PC-3 (cell line): Measurements from ENCODE around the gene LINGO4. TPM values are rescaled to one million over a fixed set of nuclear protein-coding genes. Genes with fewer than 3 reads are reported as not detected.

Experiments used
- ATAC-seq: fragments of 200-7000 bp; cut with Tn5 transposase; 2 replicates; pipeline ENCODE4 v1.9.1; 2020; ENCODE audit warnings: mild to moderate bottlenecking, moderate library complexity
- BruUV-seq: library from RNA; stranded (reverse); fragments of 400-500 nt; replicated peaks from 2 replicates; lab custom pipeline; 2021; lab: Mats Ljungman, UMichigan
- CTCF ChIA-PET: fragments of 300-600 bp; sonication (Branson Sonifier 250); formaldehyde crosslinking; loops from one replicate; lab custom pipeline; 2022; ENCODE audit warnings: antibody characterized with exemption; lab: Charles Lee
- POLR2A ChIA-PET: fragments of 300-600 bp; sonication (Branson Sonifier 250); formaldehyde crosslinking; loops from one replicate; lab custom pipeline; 2022; ENCODE audit warnings: antibody characterized with exemption; ENCODE audit not compliant: unreplicated experiment; lab: Charles Lee
- DNase-seq: peaks from one replicate; pipeline ENCODE4 v3.0.0-alpha.2; 2015
- H2AFZ ChIP-seq: fragments of 300-600 bp; sonication (generic); 2 replicates; pipeline ENCODE4 v1.6.0; 2016; ENCODE audit warnings: antibody characterized with exemption, low read length
- H3F3A ChIP-seq: fragments of 300-600 bp; sonication (generic); one replicate; pipeline ENCODE4 v1.6.0; 2017; ENCODE audit warnings: antibody characterized with exemption, low read length, control low read depth, mild to moderate bottlenecking; ENCODE audit not compliant: unreplicated experiment
- H3K27ac ChIP-seq: fragments of 300-600 bp; sonication (generic); 2 replicates; pipeline ENCODE4 v1.5.1; 2016; ENCODE audit warnings: mild to moderate bottlenecking, low read length
- H3K27me3 ChIP-seq: fragments of 300-600 bp; sonication (generic); 2 replicates; pipeline ENCODE4 v1.6.1; 2016; ENCODE audit warnings: low read length, mixed read lengths
- H3K36me3 ChIP-seq: fragments of 300-600 bp; sonication (generic); 2 replicates; pipeline ENCODE4 v1.6.1; 2016; ENCODE audit warnings: low read depth, mixed run types, low read length, mixed read lengths
- H3K4me1 ChIP-seq: fragments of 300-600 bp; sonication (generic); 2 replicates; pipeline ENCODE4 v1.5.1; 2016; ENCODE audit warnings: low read length; ENCODE audit not compliant: insufficient read depth
- H3K4me2 ChIP-seq: fragments of 300-600 bp; sonication (generic); 2 replicates; pipeline ENCODE4 v1.6.0; 2016; ENCODE audit warnings: low read length
- H3K4me3 ChIP-seq: fragments of 300-600 bp; sonication (generic); 2 replicates; pipeline ENCODE4 v1.5.1; 2016; ENCODE audit warnings: mild to moderate bottlenecking, low read length, mixed read lengths
- H3K79me2 ChIP-seq: fragments of 300-600 bp; sonication (generic); 2 replicates; pipeline ENCODE4 v1.6.1; 2017; ENCODE audit warnings: low read length, mixed read lengths
- H3K9ac ChIP-seq: fragments of 300-600 bp; sonication (generic); 2 replicates; pipeline ENCODE4 v1.6.0; 2016; ENCODE audit warnings: mild to moderate bottlenecking, low read length
- H3K9me2 ChIP-seq: fragments of 300-600 bp; sonication (generic); replicated peaks from 2 replicates; pipeline ENCODE4 v1.6.1; 2016; ENCODE audit warnings: mixed run types, low read length, mixed read lengths
- H3K9me3 ChIP-seq: fragments of 300-600 bp; sonication (generic); 2 replicates; pipeline ENCODE4 v1.6.1; 2016; ENCODE audit warnings: low read length, mixed read lengths
- H4K20me1 ChIP-seq: fragments of 300-600 bp; sonication (generic); 2 replicates; pipeline ENCODE4 v1.6.1; 2016; ENCODE audit warnings: low read length, mixed read lengths
- CTCF ChIP-seq: fragments of 300-600 bp; sonication (generic); conservative IDR thresholded peaks from 2 replicates; pipeline ENCODE4 v1.5.1; 2017; ENCODE audit warnings: antibody characterized with exemption, low read depth, mild to moderate bottlenecking, low read length
- EZH2 ChIP-seq: fragments of 300-600 bp; sonication (generic); IDR thresholded peaks from one replicate; pipeline ENCODE4 v1.6.1; 2017; ENCODE audit warnings: antibody characterized with exemption, mild to moderate bottlenecking, low read length; ENCODE audit not compliant: unreplicated experiment
- EZH2phosphoT487 ChIP-seq: fragments of 300-600 bp; sonication (generic); IDR thresholded peaks from 2 replicates; pipeline ENCODE4 v1.6.1; 2018; ENCODE audit warnings: mild to moderate bottlenecking, antibody characterized with exemption, low read length, borderline replicate concordance
- intact Hi-C: fragments of 100-400 bp; cut with micrococcal nuclease; formaldehyde crosslinking; loops from 2 replicates; pipeline ENCODE4 v1.9.0; 2023
- total RNA-seq: library from RNA; depleted of rRNA; stranded (reverse); fragments of >200 nt; gene quantifications from 2 replicates; pipeline ENCODE4 v1.2.3, GENCODE V29; 2014

The LINGO4 gene
- total RNA-seq, 1 experiment from 2014 or later: not detected

GRCh38 chr1:151801310-151801820 lies 3.9 kb downstream of the LINGO4 start:
- Histone ChIP-seq H3K4me1 (no peaks in the 10 kb centered on the region), H3K9me3 (no peaks in the 10 kb centered on the region), H3F3A (no peaks in the 10 kb centered on the region), H3K4me2 (no peak overlapping the region), H3K27ac (no peak overlapping the region), H2AFZ (no peak overlapping the region), H3K4me3 (no peak overlapping the region), H3K27me3 (peaks cover 19% of the 10 kb centered on the region), H3K79me2 (no peaks in the 10 kb centered on the region), H3K9me2 (no peaks in the 10 kb centered on the region), H3K9ac (no peak overlapping the region), H3K36me3 (no peaks in the 10 kb centered on the region), H4K20me1 (no peaks in the 10 kb centered on the region)
- no TSS peak for BruUV-seq
- no peak for TF ChIP-seq EZH2
- TF ChIP-seq CTCF: no peak
- TF ChIP-seq EZH2phosphoT487: no peak
- ATAC-seq (no peak), DNase-seq (no peak)
- CTCF ChIA-PET: no interaction called here
- intact Hi-C loops: no loop called here
- POLR2A ChIA-PET: no interaction called here

- TF ChIP-seq EZH2phosphoT487 (no peak), EZH2 (no peak), CTCF (no peak)
- Histone ChIP-seq H3K9ac (no peak overlapping the region), H3K79me2 (no peaks in the 10 kb centered on the region), H3K4me2 (no peak overlapping the region), H3K9me2 (no peaks in the 10 kb centered on the region), H3K9me3 (no peaks in the 10 kb centered on the region), H3K4me3 (no peak overlapping the region), H3K27me3 (peaks cover 15% of the 10 kb centered on the region), H3K27ac (no peak overlapping the region), H2AFZ (no peak overlapping the region), H3K4me1 (no peaks in the 10 kb centered on the region), H3K36me3 (no peaks in the 10 kb centered on the region), H4K20me1 (no peaks in the 10 kb centered on the region), H3F3A (no peaks in the 10 kb centered on the region)
- BruUV-seq: no TSS peak
- ChIA-PET CTCF (no interaction called here), POLR2A (no interaction called here)
- no peak for ATAC-seq
- no peak for DNase-seq
- intact Hi-C loops: no loop called here
Measured at GRCh38 chr1:151800830-151801229, 4.4 kb downstream of the LINGO4 start.

- no peak for DNase-seq
- ATAC-seq: no peak
- Histone ChIP-seq H4K20me1 (no peaks in the 10 kb centered on the region), H3K27me3 (peaks cover 4% of the 10 kb centered on the region; the same call in 1 of the 2 replicates), H3K27ac (no peak overlapping the region), H3K36me3 (no peaks in the 10 kb centered on the region), H3F3A (no peaks in the 10 kb centered on the region), H3K4me1 (no peaks in the 10 kb centered on the region), H2AFZ (no peak overlapping the region), H3K79me2 (no peaks in the 10 kb centered on the region), H3K4me2 (no peak overlapping the region), H3K9me2 (no peaks in the 10 kb centered on the region), H3K9me3 (no peaks in the 10 kb centered on the region), H3K4me3 (no peak overlapping the region), H3K9ac (no peak overlapping the region)
- CTCF ChIA-PET: no interaction called here
- TF ChIP-seq EZH2 (no peak), CTCF (no peak)
- no TSS peak for BruUV-seq
- POLR2A ChIA-PET: no interaction called here
- intact Hi-C loops: no loop called here
Measured at GRCh38 chr1:151799179-151800022, 5.8 kb downstream of the LINGO4 start.
